HL-60 (cell line): ENCODE results near the gene STUM.

Experiments used
- POLR2AphosphoS5 ChIP-seq: IDR thresholded peaks from 2 replicates; pipeline ENCODE4 v1.6.1; 2012; ENCODE audit warnings: low read depth
- REST ChIP-seq: IDR thresholded peaks from 2 replicates; pipeline ENCODE4 v1.6.1; 2012; ENCODE audit warnings: low read depth; ENCODE audit not compliant: insufficient replicate concordance
- SPI1 ChIP-seq: IDR thresholded peaks from 2 replicates; pipeline ENCODE4 v1.6.1; 2012; ENCODE audit warnings: low read depth, mild to moderate bottlenecking, borderline replicate concordance

GRCh38 chr1:226638608-226639007 lies 90.0 kb downstream of the STUM start:
- TF ChIP-seq POLR2AphosphoS5 (no peak), REST (no peak), SPI1 (no peak)
